SK-N-SH (cell line): Measurements from ENCODE around the gene SPINK8. TPM values are rescaled to one million over a fixed set of nuclear protein-coding genes. Genes with fewer than 3 reads are reported as not detected.

ENCODE experiments used
- CTCF ChIA-PET: fragments of 300-600, 350-600 bp; formaldehyde crosslinking; extraction: SDS; loops from one replicate; lab custom pipeline; 2021; lab: Yijun Ruan, JAX
- POLR2A ChIA-PET: fragments of 350-600 bp; sonication (Branson Sonifier 250); formaldehyde crosslinking; extraction: SDS; loops from one replicate; lab custom pipeline; 2020; ENCODE audit warnings: antibody characterized with exemption, inconsistent platforms; lab: Yijun Ruan, JAX
- DNase-seq: peaks from one replicate; pipeline ENCODE4 v3.0.0; 2012
- H2AFZ ChIP-seq: fragments of 200-600 bp; sonication (generic); 2 replicates; pipeline ENCODE4 v1.8.1; 2016; ENCODE audit warnings: antibody characterized with exemption, mild to moderate bottlenecking, low read depth
- H3F3A ChIP-seq: fragments of 200-600 bp; sonication (generic); replicated peaks from 2 replicates; pipeline ENCODE3; 2016; ENCODE audit warnings: antibody characterized with exemption, mild to moderate bottlenecking; ENCODE audit not compliant: insufficient read depth
- H3K27ac ChIP-seq, 2 experiments: fragments of 200-500 bp in 1 of 2; fragments of 200-600 bp in 1 of 2; sonication (Bioruptor generic) in 1 of 2; sonication (generic), shearing (Covaris generic) in 1 of 2; 2 replicates each; pipeline versions ENCODE4 v1.5.1 to v1.6.1; 2014 to 2016; ENCODE audit warnings: low read depth in 2 of 2, inconsistent platforms in 1 of 2, low read length in 1 of 2, mild to moderate bottlenecking in 1 of 2, mixed read lengths in 1 of 2
- H3K27me3 ChIP-seq: fragments of 200-600 bp; sonication (generic), shearing (Covaris generic); 2 replicates; pipeline ENCODE4 v1.6.1; 2016; ENCODE audit warnings: mixed run types; ENCODE audit not compliant: insufficient read depth
- H3K36me3 ChIP-seq, 2 experiments: fragments of 200-500 bp in 1 of 2; fragments of 200-600 bp in 1 of 2; sonication (Bioruptor generic) in 1 of 2; sonication (generic) in 1 of 2; replicated peaks in 1 of 2; 2 replicates each; pipeline versions ENCODE3 to v1.5.1; 2014 to 2016; ENCODE audit warnings: low read length in 1 of 2, mild to moderate bottlenecking in 1 of 2; ENCODE audit not compliant: insufficient read depth in 2 of 2, control insufficient read depth in 1 of 2
- H3K4me1 ChIP-seq, 2 experiments: fragments of 200-500 bp in 1 of 2; fragments of 200-600 bp in 1 of 2; sonication (Bioruptor generic) in 1 of 2; sonication (generic), shearing (Covaris generic) in 1 of 2; 2 replicates each; pipeline versions ENCODE4 v1.5.1 to v1.6.1; 2014 to 2016; ENCODE audit warnings: low read depth in 1 of 2, low read length in 1 of 2, mixed run types in 1 of 2; ENCODE audit not compliant: insufficient read depth in 2 of 2, control insufficient read depth in 1 of 2
- H3K4me2 ChIP-seq: fragments of 200-600 bp; sonication (generic), shearing (Covaris generic); 2 replicates; pipeline ENCODE4 v1.6.1; 2017; ENCODE audit warnings: mixed run types
- H3K4me3 ChIP-seq, 2 experiments: fragments of 200-500 bp in 1 of 2; fragments of 200-600 bp in 1 of 2; sonication (Bioruptor generic) in 1 of 2; sonication (generic), shearing (Covaris generic) in 1 of 2; 2 replicates each; pipeline versions ENCODE4 v1.5.1 to v1.8.1; 2014 to 2016; ENCODE audit warnings: low read depth in 2 of 2, inconsistent platforms in 1 of 2, low read length in 1 of 2, mild to moderate bottlenecking in 1 of 2, mixed read lengths in 1 of 2, moderate library complexity in 1 of 2
- H3K79me2 ChIP-seq: fragments of 200-600 bp; sonication (generic); 2 replicates; pipeline ENCODE4 v1.8.1; 2017; ENCODE audit warnings: mild to moderate bottlenecking; ENCODE audit not compliant: insufficient read depth
- H3K9ac ChIP-seq: fragments of 200-600 bp; sonication (generic); 2 replicates; pipeline ENCODE4 v1.6.1; 2017; ENCODE audit warnings: mixed run types
- H3K9me2 ChIP-seq: fragments of 200-600 bp; sonication (generic); 2 replicates; pipeline ENCODE4 v1.6.1; 2017; ENCODE audit warnings: mixed run types
- H3K9me3 ChIP-seq: fragments of 200-600 bp; sonication (generic); 2 replicates; pipeline ENCODE4 v1.6.1; 2017; ENCODE audit warnings: mixed run types, mild to moderate bottlenecking, moderate library complexity
- H4K20me1 ChIP-seq: fragments of 200-600 bp; sonication (generic); 2 replicates; pipeline ENCODE4 v1.6.1; 2017; ENCODE audit warnings: mild to moderate bottlenecking, mixed run types; ENCODE audit not compliant: insufficient read depth
- CHD2 ChIP-seq: fragments of 150-350 bp; IDR thresholded peaks from 2 replicates; pipeline ENCODE4 v1.6.1; 2018; ENCODE audit warnings: low read length; ENCODE audit not compliant: partially characterized antibody
- FOSL2 ChIP-seq: IDR thresholded peaks from 2 replicates; pipeline ENCODE4 v1.4.0; 2012; ENCODE audit warnings: low read depth, mild to moderate bottlenecking, moderate library complexity, borderline replicate concordance
- GATA2 ChIP-seq: sonication (generic); formaldehyde crosslinking; IDR thresholded peaks from 2 replicates; pipeline ENCODE4 v1.5.0; 2020; ENCODE audit warnings: mild to moderate bottlenecking, missing genetic modification reagents
- MEF2A ChIP-seq: IDR thresholded peaks from 2 replicates; pipeline ENCODE4 v1.4.0; 2012; ENCODE audit warnings: low read depth, borderline replicate concordance
- POLR2AphosphoS5 ChIP-seq: IDR thresholded peaks from 2 replicates; pipeline ENCODE4 v1.6.1; 2012; ENCODE audit warnings: low read depth, low read length
- RFX5 ChIP-seq: IDR thresholded peaks from 2 replicates; pipeline ENCODE4 v1.6.1; 2012; ENCODE audit warnings: mild to moderate bottlenecking, improper control_type of control experiment, low read length
- YY1 ChIP-seq: IDR thresholded peaks from 2 replicates; pipeline ENCODE4 v1.4.0; 2012; ENCODE audit warnings: low read depth, mild to moderate bottlenecking
- WGBS: methylation state at CpG from one replicate; pipeline ENCODE4 v1.1.6; 2017; ENCODE audit warnings: low lambda C conversion rate; 5-methylcytosine and 5-hydroxymethylcytosine counted together
- polyA plus RNA-seq, 3 experiments: library from polyadenylated mRNA; depleted of rRNA; stranded (reverse); fragments of >200 nt; gene quantifications; 2 replicates each; pipeline ENCODE4 v1.2.3, GENCODE V29; 2012
- TF ChIP-seq, protein P1 (sequence below): fragments of 150-350 bp; IDR thresholded peaks from 2 replicates; pipeline ENCODE4 v1.6.1; 2016; ENCODE audit warnings: mild to moderate bottlenecking, low read depth, low read length

SPINK8 gene
- polyA plus RNA-seq, 1 of the 3 experiments (the other 2 are of a cell fraction), result not detected

DNA sequence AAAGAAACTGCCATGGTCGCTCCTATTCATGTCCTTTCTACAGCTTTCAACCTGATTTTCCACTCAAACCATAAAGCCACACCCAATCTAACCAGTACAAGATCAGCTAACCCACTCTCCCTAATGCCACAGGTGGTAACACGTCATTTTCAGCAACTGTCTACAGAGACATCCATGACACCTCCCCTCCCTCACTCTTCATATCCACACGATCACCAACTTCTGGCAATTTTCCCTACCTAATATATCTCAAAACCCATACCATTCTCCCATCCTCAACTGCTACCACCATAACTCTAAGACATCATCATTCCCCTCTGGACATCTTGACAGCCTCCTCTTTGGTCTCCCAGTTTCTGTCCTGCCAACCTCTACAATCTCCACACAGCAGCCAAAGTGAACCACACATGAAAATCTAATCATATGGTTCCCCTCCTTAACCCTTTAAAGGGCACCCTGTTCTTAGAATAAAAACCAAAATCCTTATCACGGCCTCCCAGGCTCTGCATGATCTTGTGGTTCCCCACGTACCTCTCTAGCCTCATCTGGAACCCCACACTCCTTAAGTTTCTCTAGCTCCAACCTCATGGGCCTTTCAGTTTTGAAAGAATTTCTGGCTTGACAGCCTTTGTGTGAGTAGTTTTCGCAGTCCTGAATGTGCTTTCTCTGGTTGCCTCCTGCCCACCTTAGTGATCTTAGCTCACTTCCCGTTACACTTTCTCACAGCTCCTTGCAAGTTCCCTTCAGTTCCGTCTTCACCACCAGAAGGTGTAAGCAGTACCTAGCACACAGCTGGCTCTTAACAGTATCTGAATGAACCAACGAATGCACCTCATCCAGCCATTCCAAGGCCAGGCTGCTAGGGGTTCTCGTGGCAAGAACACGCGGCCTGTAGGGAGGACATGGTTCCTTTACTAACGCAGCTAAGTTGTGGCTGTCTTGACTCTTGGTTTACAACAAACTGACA lies 33.4 kb downstream of the SPINK8 start:
- Histone ChIP-seq H3K27me3 (no peaks in the 10 kb centered on the region), H3K36me3 (peaks cover 0 to 16% of the 10 kb centered on the region in 2 experiments), H2AFZ (peak overlapping the region; percentile 96; the same call in 1 of the 2 replicates), H3K4me3 (peak overlapping the region; percentile 70 to 79), H3K9ac (peak overlapping the region; percentile 96; the same call in 1 of the 2 replicates), H3K9me3 (no peaks in the 10 kb centered on the region), H3K4me2 (peak overlapping the region; percentile 98), H4K20me1 (no peaks in the 10 kb centered on the region), H3F3A (no peaks in the 10 kb centered on the region), H3K27ac (peak overlapping the region in 1 of 2 experiments; percentile 80; a peak in 2 of 4 replicates), H3K4me1 (peaks cover 3 to 12% of the 10 kb centered on the region in 2 experiments; a peak in 2 of 4 replicates)
- CTCF ChIA-PET, result interaction anchor here (0.7 to 3.6 kb wide), 7 partner anchors 23 to 136 kb away, joined by 3 to 18 read pairs (median 3); no protein-coding TSS in a partner anchor
- WGBS, result 96% methylated on average over 13 of the region's 13 CpGs
- TF ChIP-seq RFX5 (no peak), MEF2A (no peak), YY1 (no peak), POLR2AphosphoS5 (no peak)
- TF ChIP-seq, all 33 proteins: peak for 0
- Histone ChIP-seq H3K79me2 (peaks cover 20% of the 10 kb centered on the region; the same call in 1 of the 2 replicates), H3K9me2 (no peaks in the 10 kb centered on the region)
- POLR2A ChIA-PET, result interaction anchor here (0.7 to 1.1 kb wide), 3 partner anchors 100 to 140 kb away, joined by 3 read pairs; partner anchors contain the start of genes CCDC51 and TMA7
- DNase-seq, result peak; percentile 10

DNA sequence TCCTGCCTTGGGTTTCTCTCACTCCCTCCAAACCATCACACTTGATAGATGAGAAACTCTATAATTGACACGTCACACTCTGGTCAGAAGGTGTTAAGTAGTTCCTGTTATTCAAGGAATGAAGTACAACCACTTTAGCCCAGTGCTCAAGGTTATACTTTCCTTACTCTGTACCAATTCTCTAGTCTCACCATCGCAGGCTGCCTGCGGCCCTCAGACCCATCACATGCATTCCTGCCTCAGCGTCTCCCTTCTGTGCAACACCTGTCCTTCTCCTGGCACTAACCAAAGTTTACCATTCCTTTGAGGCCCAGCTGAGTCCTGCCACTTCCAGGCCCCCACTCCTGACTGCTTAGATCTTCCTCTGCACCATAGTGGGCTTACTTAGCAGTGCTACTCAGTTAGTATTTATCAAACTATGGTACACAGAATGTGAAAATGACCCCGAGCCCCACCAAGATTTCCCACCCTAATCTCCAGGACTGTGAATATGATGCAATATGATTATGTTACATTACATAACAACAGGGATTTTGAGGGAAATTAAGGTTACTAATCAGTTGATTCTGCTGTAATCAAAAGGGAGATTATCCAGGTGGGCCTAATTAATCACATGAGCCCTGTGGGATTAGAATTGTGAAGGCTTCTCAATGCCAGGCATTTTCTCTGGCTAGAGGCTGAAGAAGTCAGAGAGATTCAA lies 36.2 kb downstream of the SPINK8 start:
- H3K79me2 ChIP-seq, result peaks cover 20% of the 10 kb centered on the region; the same call in 1 of the 2 replicates
- H3K9me3 ChIP-seq, result no peaks in the 10 kb centered on the region
- H3K4me1 ChIP-seq, result peaks cover 3 to 12% of the 10 kb centered on the region in 2 experiments; a peak in 2 of 4 replicates
- H3F3A ChIP-seq, result no peaks in the 10 kb centered on the region
- WGBS, result 92% methylated on average over 5 of the region's 5 CpGs
- no peak overlapping the region for H2AFZ ChIP-seq
- DNase-seq, result no peak
- H4K20me1 ChIP-seq, result no peaks in the 10 kb centered on the region
- no peak overlapping the region for H3K4me3 ChIP-seq
- no peak overlapping the region for H3K9ac ChIP-seq
- H3K27me3 ChIP-seq, result no peaks in the 10 kb centered on the region
- ChIA-PET CTCF (interaction anchor here (1.0 to 1.7 kb wide), 3 partner anchors 103 to 139 kb away, joined by 3 to 8 read pairs (median 4); no protein-coding TSS in a partner anchor), POLR2A (no interaction called here)
- no peak overlapping the region for H3K4me2 ChIP-seq
- no peak overlapping the region for H3K27ac ChIP-seq
- TF ChIP-seq FOSL2 (no peak), MEF2A (no peak)
- H3K36me3 ChIP-seq, result peaks cover 7 to 36% of the 10 kb centered on the region in 2 experiments
- H3K9me2 ChIP-seq, result no peaks in the 10 kb centered on the region

DNA sequence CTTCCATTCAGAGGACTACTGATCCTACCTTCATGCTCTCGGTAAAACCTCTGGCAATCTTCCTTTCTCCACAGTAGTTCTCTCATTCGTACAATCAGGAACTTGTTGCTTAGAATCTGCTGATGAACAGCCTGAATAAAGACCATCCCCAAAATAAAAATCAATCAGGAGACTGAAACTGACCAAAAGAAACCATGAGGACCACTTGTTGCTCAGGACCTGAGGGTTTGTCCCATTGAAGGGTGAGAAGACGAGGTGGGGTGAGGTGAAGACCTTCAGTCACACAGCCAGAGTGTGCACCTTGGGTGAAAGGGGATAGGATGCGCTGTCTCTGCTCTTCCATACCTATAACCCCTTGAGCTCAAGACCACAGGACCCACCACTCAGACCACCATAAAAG lies 36.8 kb downstream of the SPINK8 start:
- CTCF ChIA-PET, result interaction anchor here (1.0 to 1.7 kb wide), 2 partner anchors 104 to 138 kb away, joined by 3 to 4 read pairs; no protein-coding TSS in a partner anchor
- H3K4me2 ChIP-seq, result no peak overlapping the region
- no peak overlapping the region for H3K9ac ChIP-seq
- no peaks in the 10 kb centered on the region for H3K9me3 ChIP-seq
- H4K20me1 ChIP-seq, result no peaks in the 10 kb centered on the region
- H3K4me1 ChIP-seq, result peaks cover 3 to 9% of the 10 kb centered on the region in 2 experiments; a peak in 2 of 4 replicates
- H3K9me2 ChIP-seq, result no peaks in the 10 kb centered on the region
- H3K36me3 ChIP-seq, result peaks cover 7 to 36% of the 10 kb centered on the region in 2 experiments
- H3F3A ChIP-seq, result no peaks in the 10 kb centered on the region
- H3K27ac ChIP-seq, result no peak overlapping the region
- no peaks in the 10 kb centered on the region for H3K27me3 ChIP-seq
- no peak for TF ChIP-seq GATA2 (CRISPR knock-in tag)
- TF ChIP-seq, protein P1, sequence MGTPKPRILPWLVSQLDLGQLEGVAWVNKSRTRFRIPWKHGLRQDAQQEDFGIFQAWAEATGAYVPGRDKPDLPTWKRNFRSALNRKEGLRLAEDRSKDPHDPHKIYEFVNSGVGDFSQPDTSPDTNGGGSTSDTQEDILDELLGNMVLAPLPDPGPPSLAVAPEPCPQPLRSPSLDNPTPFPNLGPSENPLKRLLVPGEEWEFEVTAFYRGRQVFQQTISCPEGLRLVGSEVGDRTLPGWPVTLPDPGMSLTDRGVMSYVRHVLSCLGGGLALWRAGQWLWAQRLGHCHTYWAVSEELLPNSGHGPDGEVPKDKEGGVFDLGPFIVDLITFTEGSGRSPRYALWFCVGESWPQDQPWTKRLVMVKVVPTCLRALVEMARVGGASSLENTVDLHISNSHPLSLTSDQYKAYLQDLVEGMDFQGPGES, result no peak
- no peak for TF ChIP-seq CHD2
- TF ChIP-seq, all 33 proteins: peak for 0
- no peak for DNase-seq
- 94% methylated on average over 4 of the region's 4 CpGs for WGBS
- POLR2A ChIA-PET, result no interaction called here
- Histone ChIP-seq H3K4me3 (no peak overlapping the region), H3K79me2 (peaks cover 20% of the 10 kb centered on the region; the same call in 1 of the 2 replicates), H2AFZ (no peak overlapping the region)
